Embryonic facial prominence (tissue), 1 donor: Measurements from ENCODE around the gene CAMKMT.
"Not testable (repeated sequence)": the region's sequence is repeated elsewhere in the genome, so short reads cannot be mapped to it uniquely, and the experiment has no call there.

Experiments
- DNase-seq: peaks from one replicate; pipeline ENCODE4 v3.0.0-alpha.2; 2016; ENCODE audit errors: extremely low spot score

CAMKMT gene

DNA sequence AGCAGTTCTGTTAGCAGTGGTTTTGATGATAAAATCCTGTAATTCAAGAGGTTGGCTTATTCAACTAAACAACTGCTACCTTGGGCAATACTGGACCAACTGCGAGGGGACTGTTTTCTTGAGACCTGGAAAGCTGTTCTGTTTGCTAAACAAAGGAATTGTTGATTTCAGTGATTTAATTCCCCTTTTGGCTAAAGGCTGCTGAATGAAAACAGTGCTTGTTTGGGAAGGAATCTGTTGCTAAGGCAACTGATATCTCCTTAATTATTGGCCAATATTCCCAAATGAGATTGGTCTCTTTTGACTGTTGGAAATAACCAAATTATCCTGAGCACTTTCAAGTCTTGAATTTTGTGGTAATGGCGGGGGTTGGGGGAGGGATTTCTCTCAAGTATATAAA lies 136.8 kb downstream of the CAMKMT start:
- no peak for DNase-seq

GRCh38 chr2:44505664-44506063 lies 143.9 kb downstream of the CAMKMT start:
- DNase-seq = not testable (repeated sequence)

DNA sequence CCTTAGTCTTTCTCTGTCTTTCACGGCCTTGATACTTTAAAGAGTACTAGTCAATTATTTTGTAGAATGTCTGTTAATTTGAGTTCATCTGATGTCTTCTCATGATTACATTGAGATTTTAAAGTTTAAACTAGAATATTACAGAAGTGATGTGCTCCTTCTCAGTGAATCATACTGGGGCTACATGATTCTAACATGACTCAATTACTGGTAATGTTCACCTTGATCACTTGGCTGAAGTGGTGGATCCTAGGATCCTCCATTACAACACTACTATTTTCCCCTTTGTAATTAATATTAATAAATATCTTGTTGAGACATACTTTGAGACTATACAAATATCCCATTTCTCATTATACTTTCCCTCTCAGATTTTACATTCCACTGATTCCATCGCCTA lies 148.5 kb downstream of the CAMKMT start:
- no peak for DNase-seq

DNA sequence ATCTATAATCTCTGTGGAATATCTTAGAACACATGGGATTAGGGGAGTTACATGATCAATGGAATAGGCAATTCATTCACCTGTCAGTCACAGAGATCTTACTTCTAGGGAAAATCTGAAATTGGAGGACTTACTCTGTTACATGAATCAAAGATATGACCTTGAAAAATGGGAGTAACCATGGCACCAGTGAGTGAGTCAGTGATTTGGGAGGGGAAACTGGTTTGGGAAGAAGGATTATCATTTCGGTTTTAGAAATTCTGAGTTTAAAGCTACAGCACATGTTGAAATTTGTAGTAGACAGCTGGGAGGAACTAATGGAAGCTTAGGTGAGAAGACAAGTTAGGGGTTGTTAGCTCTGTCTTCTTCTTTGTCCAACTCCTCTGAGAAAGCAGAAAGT lies 153.7 kb downstream of the CAMKMT start:
- no peak for DNase-seq

DNA sequence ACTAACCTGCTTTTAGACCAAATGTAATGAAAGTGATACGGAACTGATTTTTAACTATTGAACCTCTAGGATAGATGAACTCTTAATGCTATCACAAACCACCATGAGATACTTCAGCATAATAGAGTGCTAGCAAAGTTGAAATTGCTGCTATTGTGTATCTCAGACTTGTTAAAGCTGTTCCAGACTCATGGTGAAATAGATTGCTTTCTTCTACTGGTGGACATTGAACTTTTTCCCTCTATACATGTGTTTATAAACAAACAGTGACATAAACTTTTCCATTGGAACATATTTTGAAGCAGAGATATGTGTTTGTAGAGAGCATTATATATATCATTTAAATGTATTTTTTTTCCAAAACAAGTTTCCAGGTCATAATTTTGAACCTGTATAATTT lies 157.3 kb downstream of the CAMKMT start:
- DNase-seq = no peak

GRCh38 chr2:44522846-44523245 lies 161.1 kb downstream of the CAMKMT start:
- no peak for DNase-seq

DNA sequence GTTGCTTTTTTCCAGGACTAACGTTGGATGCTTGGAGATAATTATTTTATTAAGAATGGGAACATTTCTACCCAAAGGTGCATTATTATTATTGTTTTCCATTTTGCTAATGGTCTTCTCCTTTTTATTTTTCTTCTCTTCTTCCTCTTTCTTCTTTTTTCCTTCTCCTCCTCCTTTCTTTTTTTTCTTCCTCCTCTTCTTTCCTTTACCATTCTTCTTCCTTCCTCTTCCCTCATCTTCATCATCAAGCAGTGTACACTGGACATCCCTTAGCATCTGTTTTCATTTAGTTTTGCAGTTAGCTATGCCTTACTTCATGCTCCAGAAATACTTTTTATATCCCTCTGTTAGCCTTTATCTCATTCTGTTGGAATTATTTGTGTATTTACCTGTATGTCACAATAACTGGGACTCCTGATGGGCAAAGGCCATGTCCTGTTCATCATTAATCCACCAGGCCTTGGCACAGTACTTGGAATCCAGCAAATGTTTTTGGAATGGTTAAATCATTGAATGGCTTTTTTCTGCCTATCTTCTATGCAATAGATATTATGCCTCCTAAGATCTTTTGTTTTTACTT lies 162.7 kb downstream of the CAMKMT start:
- DNase-seq = no peak

DNA sequence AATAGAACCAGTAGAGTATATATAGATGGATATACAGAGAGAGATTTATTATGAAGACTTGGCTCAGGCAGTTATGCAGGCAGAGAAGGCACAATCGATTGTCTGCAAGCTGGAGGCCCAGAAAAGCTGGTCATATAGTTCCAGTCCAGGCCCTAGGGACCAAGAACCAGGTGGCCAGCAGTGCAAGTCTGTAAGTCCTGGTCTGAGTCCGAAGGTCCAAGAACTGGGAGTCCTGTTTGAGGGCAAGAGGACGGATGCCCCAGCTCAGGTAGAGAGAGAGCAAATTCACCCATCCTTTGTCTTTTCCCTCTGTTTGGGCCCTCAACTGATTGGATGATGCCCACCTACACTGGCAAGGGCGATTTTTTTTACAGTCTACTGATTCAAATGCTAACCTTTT lies 164.6 kb downstream of the CAMKMT start:
- no peak for DNase-seq

DNA sequence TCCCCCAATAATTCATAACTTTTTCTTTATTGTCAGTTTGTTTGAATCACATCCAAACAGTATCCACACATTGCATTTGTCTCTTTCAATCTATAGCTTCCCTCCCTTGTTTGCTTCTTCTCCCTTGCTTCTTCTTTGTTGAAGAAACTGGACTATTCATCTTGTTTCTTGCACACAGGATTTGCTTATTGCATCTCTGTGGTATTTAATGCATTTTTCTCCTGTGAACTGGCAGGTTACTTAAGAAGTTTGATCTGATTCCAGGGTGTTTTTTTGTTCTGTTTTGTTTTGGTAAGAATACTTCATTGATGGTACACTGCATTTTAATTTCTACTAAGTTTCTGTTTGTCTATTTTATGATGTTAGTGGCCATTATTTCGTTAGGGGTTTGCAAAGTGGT lies 166.8 kb downstream of the CAMKMT start:
- no peak for DNase-seq

DNA sequence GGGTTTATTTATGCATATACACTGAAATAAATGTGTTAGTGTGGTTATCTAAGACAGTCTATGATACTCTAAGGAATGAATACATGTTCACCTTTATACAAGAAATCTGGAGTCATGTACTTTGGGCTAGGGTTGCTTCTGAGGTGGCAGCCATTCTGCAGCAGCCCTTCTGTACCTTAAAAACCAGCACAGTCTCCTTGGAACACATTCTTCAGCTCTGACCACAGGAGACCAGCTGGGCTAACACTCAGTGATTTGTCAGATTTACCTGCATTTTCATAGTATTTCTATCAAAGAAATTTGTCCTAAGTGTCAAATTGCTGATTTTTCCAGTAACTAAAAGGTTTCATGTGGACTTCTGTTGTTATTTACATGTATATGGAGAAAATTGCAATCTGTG lies 167.7 kb downstream of the CAMKMT start:
- DNase-seq = no peak

GRCh38 chr2:44531289-44531688 lies 169.5 kb downstream of the CAMKMT start:
- no peak for DNase-seq

GRCh38 chr2:44532031-44532430 lies 170.3 kb downstream of the CAMKMT start:
- no peak for DNase-seq

GRCh38 chr2:44533508-44533907 lies 171.8 kb downstream of the CAMKMT start:
- DNase-seq = no peak

GRCh38 chr2:44535376-44535775 lies 173.6 kb downstream of the CAMKMT start:
- DNase-seq = no peak

- DNase-seq = no peak
These were observed 175.5 kb downstream of the CAMKMT start for GRCh38 chr2:44537264-44537663.

DNA sequence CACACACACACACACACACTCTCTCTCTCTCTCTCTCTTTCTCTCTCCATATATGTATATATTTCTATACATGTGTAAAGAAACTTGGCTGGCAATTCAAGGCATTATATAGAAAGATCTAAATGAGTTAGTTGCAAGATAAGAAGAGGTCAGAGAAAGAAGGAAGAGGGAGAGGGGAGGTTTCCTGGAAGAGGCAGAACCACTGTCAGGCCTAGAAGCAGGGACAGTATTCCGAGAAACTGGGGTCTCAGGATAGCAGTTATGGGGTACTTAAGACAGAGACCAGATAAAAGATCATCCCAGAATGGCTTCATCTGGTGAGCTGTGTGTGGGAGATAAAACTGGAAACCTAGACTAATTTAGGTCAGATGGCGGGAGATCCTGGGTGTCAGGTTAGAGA lies 180.8 kb downstream of the CAMKMT start:
- DNase-seq = no peak

- DNase-seq = no peak
These were observed 182.3 kb downstream of the CAMKMT start for GRCh38 chr2:44543773-44544725.

DNA sequence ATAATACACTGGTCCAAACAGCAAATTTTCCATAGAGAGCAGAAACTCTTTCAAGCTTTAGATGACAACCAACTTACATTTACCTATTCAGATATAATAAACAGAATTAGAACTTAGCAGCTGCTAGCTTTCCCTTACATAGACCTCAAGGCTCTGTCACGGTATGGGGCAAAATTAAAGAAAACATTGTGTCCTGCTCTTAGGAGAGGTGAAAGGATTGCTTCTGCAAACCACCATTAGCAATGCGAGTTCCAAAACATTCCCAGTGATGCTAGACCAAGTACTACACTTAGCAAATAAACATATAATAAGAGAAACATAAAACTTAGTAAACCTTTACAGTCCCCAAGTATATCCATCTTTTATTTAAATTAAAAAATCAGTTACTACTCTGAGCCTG lies 183.3 kb downstream of the CAMKMT start:
- DNase-seq = no peak

GRCh38 chr2:44546459-44547127 lies 184.8 kb downstream of the CAMKMT start:
- no peak for DNase-seq

DNA sequence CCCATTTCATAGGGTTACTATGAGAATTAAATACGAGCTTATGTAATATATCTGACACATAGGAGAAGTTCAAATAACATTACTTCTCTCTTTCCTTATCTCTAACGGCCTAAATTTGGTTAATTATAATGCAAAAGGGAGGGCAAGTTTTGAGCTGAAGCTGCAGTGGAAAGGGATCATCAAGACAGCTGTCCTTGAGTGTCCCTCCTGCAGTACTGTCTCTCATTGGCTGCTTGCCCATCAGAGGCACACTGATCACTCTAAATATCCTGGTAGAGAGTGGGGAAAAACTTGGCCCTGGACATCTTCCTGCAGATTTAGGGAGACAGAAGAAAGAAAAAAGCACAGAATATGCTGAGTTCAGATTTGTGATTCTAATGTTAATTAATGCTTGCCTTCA lies 186.0 kb downstream of the CAMKMT start:
- DNase-seq = no peak

DNA sequence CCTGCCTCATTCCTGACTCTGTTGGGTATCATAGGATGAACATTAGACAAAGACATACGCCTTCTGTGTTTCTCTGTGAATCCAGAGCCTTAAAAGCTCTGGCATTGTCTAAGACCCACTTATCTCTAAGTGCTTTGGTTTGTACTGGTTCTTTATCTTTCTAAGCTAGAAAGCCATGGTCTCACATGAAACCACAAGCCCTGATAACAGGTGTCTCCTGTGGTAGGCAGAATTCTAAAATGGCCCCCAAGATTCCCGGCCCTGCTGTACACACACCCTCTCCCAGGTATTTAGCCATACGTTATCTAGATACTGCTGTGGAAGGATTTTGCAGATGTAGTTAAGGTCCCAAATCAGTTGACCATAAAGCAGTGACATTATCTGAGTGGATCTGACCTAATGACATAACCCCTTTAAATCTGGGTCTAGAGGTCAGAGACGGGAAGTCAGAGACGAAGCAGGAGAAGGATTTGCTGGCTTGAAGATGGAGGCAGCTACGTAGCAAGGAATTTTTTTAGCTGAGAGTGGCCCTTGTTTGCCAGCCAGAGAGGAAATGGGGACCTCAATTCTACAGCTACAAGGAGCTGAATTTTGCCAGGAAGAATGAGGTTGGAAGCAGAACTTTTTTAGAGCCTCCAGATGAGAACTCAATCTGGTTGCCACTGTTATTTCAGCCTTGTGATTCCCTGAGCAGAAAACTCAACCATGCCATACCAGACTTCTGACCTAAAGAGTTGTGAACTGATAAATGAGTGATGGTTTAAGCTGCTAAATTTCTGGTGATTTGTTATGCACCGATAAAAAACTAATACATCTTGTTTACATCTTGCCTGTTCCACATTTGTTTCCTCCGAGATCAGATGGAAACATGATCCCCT lies 186.7 kb downstream of the CAMKMT start:
- DNase-seq = no peak

DNA sequence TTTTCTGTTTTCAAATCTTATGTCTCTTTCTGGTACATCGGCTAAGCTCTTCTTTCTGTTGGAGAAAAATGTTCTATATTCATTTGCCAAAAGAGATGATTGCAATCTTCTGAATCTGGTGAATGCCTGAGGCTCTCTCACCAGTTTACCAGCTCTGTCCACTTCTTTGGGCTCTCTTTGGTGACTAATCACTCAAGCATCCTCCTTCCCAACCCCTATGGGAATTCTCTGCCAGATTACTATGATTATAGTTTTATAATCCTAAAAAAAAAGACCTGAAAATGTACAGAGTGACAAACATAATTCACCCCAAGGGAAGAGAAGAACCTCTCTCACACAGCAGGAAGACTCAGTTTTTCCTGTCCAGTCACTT lies 187.3 kb downstream of the CAMKMT start:
- no peak for DNase-seq
